Colon (tissue), 2 donors: ENCODE measurements around the gene NXNL1.

Source experiments
- FAIRE-seq: peaks from 2 replicates; lab custom pipeline; 2012; peaks lifted over from hg19 to GRCh38; lab: Jason Lieb, UNC
- donor health status: control.
- donor health status: control.

NXNL1 gene

GRCh38 chr19:17419154-17419620 lies 41.5 kb downstream of the NXNL1 start:
- FAIRE-seq: no peak

DNA sequence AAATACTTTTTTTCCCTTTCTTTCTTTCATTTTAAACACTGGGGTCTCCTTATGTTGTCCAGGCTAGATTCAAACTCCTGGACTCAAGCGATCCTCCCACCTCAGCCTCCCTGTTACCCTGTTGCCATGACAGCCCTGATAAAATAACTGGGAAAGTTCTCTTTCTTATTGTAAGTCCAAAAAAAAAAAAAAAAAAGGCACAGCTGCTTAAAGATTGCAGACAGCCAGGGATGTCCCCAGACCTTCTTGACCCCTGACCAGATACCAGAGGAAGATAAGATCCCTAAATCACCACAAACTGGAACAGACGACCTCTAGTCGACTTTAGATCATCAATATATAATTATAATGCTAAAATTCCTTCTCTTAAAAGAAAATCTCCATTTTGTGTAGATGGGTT lies 42.0 kb downstream of the NXNL1 start:
- FAIRE-seq: no peak

GRCh38 chr19:17415121-17415520 lies 45.6 kb downstream of the NXNL1 start:
- no peak for FAIRE-seq

DNA sequence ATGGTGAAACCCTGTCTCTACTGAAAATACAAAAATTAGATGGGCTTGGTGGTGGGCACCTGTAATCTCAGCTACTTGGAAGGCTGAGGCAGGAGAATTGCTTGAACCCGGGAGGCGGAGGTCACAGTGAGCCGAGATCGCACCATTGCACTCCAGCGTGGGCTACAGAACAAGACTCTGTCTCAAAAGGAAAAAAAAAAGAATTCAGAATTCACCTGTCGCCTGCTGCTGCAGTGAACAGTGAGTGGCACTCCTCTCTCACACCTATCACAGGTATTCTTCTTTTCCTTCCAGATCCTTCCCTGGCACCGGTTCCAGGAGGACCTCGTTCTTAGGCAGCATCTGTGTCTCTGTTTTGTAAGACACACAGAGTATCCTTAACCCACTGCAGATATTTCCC lies 46.6 kb downstream of the NXNL1 start:
- FAIRE-seq: no peak

DNA sequence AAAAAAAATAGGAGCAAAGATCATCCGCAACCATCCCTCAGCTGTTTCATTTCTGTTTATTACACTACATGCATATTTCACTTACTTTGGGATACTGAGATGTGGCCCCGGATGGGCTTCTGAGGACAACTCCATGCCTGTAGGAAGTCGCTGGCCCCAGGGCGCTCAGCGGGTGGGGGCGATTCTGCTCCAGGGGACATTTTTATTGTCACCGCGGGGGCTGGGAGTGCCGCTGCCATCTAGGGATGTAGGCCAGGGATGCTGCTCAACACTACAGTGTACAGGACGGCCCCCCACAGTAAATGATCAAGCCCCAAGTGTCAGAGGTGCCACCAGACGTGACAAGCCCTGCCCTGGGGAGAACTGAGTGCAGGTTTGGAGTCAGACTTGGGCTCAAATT lies 48.9 kb downstream of the NXNL1 start:
- no peak for FAIRE-seq

DNA sequence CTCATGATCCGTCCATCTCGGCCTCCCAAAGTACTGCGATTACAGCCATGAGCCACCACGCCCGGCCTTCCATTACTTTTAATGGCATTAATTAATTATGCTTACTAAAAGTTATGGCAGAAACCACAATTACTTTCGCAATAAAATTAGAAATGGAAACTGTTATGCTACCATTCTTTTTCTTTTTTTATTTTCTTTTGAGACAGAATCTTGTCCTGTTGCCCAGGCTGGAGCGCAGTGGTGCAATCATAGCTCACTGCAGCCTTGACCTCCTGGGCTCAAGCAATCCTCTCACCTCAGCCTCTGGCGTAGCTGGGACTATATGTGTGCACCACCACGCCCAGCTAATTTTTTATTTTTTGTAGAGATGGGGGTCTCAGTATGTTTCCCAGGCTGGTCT lies 50.7 kb downstream of the NXNL1 start:
- FAIRE-seq: no peak

GRCh38 chr19:17406887-17407196 lies 53.9 kb downstream of the NXNL1 start:
- FAIRE-seq: no peak

GRCh38 chr19:17406046-17406886 lies 54.5 kb downstream of the NXNL1 start:
- no peak for FAIRE-seq
